Measurements from ENCODE around the gene ITGB4.

The ITGB4 gene

DNA sequence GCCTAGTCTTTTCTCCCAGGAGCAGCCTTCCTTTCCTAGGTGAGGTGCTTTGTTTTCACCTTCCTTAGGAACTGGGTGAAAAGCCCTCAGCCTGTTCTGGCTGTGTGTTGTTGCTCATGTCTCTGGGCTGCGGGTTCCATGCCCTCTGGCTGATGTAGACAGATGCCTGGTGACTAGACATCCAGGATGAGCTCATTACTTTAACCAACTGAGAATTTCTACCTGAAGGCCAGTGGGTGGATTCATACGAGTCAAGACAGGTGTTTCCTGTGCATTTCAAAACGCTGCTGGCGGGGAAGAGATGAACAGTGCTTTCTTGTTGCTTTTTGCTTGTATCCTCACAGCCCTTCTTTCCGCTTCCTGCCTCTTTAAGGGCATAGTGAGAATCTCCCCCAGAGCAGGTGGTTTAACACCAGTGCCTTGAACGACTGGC, 31.8 kb upstream of the ITGB4 start:
- Histone ChIP-seq H3K9ac (ENCODE audit: low read length) (no peak overlapping the region), H3K27me3 (ENCODE audit: control insufficient read depth, insufficient read depth, low read length) (no peaks in the 10 kb centered on the region), H3K4me1 (ENCODE audit: control insufficient read depth, insufficient read depth, low read length) (peaks cover 25% of the 10 kb centered on the region), H3K36me3 (ENCODE audit: control insufficient read depth, insufficient read depth, low read length) (peaks cover 7% of the 10 kb centered on the region), H3K27ac (ENCODE audit: low read depth, low read length) (no peak overlapping the region), H3K4me3 (ENCODE audit: low read length) (no peak overlapping the region)

DNA sequence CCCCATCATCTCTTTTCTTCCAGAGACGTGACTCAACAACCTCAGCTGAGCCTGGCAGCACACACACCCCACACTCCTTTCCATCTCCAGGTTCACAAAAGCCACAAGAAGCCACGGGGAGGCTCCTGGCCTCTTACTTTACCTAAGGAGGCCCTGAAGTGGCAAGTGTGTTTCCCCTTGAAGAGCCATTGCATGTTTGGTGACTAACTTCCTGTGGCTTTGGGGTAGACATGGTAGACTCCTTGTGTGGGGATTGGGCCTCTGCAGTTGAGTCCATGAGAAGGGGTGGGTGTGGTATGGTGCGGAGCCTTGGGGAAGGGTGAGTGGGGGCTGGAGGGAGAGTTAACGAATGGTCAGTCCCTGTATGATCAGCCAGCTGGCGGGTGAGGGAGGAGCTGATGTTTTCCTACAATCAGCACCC, 29.9 kb upstream of the ITGB4 start:
- Histone ChIP-seq H3K9ac (ENCODE audit: low read length) (no peak overlapping the region), H3K4me3 (ENCODE audit: low read length) (no peak overlapping the region), H3K4me1 (ENCODE audit: control insufficient read depth, insufficient read depth, low read length) (peaks cover 26% of the 10 kb centered on the region), H3K36me3 (ENCODE audit: control insufficient read depth, insufficient read depth, low read length) (peaks cover 10% of the 10 kb centered on the region), H3K27me3 (ENCODE audit: control insufficient read depth, insufficient read depth, low read length) (no peaks in the 10 kb centered on the region), H3K27ac (ENCODE audit: low read depth, low read length) (peak overlapping the region; percentile 28)

DNA sequence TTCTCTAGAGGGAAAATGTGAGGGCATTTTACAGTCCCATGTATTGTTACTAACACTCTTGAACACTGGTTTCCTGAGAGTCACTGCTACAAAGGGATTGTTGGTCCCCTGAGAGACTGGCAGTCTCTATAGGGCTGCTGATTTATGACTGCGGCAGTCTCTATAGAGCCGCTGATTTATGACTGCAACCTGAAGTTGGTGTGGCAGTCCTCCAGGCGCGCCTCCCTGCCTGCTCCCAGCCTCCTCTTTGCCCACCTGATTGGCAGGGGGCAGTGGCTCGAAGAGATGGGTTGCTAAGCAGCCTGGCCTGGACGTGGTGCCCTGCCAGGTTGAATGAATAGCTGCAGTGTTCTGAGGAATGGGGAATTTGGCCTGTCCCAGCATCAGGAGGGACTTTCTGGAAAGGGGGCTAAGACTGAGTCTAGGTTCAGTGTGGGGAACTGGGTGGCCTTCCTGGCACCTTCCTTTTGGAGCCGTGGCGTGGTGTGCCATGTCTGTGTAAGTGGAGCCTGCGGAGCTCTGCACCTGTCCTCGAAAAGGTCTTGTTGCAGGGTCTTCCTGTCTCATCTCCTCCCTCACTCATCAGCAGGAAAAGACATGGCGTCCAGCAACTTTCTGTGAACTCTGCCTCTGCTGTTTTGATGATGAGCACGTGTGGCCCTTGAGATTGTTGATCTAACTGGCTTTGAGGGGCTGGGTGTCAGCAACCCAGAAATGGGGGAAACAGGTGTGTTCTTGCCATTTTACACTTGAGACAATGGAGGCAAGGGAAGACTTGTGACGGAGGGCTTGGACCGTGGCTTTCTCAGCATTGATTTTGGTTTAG, 29.2 kb upstream of the ITGB4 start:
- no peak overlapping the region for H3K4me3 ChIP-seq (ENCODE audit: low read length)
- H3K27ac ChIP-seq (ENCODE audit: low read depth, low read length), result peak overlapping the region; percentile 77
- H3K36me3 ChIP-seq (ENCODE audit: control insufficient read depth, insufficient read depth, low read length), result peaks cover 10% of the 10 kb centered on the region
- peaks cover 26% of the 10 kb centered on the region for H3K4me1 ChIP-seq (ENCODE audit: control insufficient read depth, insufficient read depth, low read length)
- H3K27me3 ChIP-seq (ENCODE audit: control insufficient read depth, insufficient read depth, low read length), result no peaks in the 10 kb centered on the region
- no peak overlapping the region for H3K9ac ChIP-seq (ENCODE audit: low read length)

DNA sequence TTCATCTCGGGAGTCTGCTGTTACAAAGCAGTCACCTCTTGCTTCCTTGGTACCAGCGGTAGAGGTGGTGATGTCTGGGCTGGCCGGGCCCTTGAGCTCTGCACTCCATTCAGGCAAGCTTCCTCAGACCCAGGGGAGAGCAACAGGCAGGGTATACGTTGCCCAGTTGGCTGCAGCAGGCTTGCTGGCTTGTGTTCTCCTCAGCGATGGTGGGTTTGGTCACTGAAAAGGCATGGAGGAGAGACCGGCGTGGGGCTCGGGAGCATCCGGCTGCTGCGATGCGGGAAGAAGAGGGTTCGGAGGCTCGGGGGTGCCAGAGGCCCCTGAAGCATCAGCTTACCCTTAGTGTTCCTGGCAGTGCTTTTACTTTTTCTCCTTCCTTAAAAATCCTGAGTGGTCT, 28.3 kb upstream of the ITGB4 start:
- H3K4me3 ChIP-seq (ENCODE audit: low read length), result no peak overlapping the region
- H3K4me1 ChIP-seq (ENCODE audit: control insufficient read depth, insufficient read depth, low read length), result peaks cover 26% of the 10 kb centered on the region

DNA sequence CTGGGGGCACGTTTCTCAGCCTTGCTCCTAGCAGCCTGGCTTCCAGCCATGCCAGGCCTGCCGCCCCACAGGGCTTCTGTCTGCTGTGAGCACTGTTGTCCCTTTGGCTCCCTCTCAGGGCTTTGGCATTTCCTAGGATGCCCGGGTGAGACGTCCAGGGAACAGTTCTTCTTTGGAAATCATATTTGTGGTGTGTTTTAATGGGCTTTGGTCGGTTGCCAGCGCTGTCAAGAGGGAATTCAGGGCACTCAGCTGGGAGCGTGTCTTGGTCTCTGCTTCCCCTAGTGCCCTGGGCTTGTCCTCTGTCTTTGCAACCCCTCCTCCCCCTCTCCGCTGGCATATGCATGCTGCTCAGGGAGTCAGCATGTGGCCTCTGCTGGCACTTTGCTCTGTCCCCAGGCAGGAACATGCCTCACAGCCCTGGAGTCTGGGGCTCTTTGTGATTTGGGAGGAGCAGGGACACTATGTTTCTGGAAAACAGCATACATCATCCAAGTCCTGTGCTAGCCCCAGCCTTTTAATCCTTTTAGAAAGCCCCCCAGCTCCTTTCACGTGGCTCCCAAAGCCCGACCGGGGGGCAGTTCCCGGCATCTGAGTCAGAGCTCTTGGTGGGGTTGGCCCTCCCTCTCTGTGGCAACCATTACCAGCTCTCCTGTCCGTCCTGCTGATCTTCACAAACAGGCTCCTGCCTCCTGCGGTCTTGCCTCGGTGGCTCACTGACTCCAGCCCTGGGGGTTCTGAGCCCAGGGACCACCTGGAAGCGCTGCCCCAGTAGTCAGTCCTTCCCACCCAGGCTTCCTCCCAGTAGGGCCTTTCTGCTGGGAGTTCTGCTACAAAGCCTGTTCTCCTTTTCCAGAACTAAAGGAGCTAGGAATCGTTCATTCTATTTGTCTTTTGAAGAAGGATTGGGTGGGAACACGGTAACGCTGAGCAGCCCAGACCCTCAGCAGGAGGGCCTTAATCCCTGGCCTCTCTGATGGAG, 27.5 kb upstream of the ITGB4 start:
- Histone ChIP-seq H3K27ac (ENCODE audit: low read depth, low read length) (peak overlapping the region; percentile 77), H3K9ac (ENCODE audit: low read length) (peak overlapping the region; percentile 26), H3K27me3 (ENCODE audit: control insufficient read depth, insufficient read depth, low read length) (no peaks in the 10 kb centered on the region), H3K4me1 (ENCODE audit: control insufficient read depth, insufficient read depth, low read length) (peaks cover 26% of the 10 kb centered on the region), H3K36me3 (ENCODE audit: control insufficient read depth, insufficient read depth, low read length) (peaks cover 8% of the 10 kb centered on the region), H3K4me3 (ENCODE audit: low read length) (no peak overlapping the region)

More for the DNA sequence above, 28.3 kb upstream of the ITGB4 start:
- Histone ChIP-seq H3K27ac (ENCODE audit: low read depth, low read length) (peak overlapping the region; percentile 77), H3K9ac (ENCODE audit: low read length) (no peak overlapping the region), H3K27me3 (ENCODE audit: control insufficient read depth, insufficient read depth, low read length) (no peaks in the 10 kb centered on the region), H3K36me3 (ENCODE audit: control insufficient read depth, insufficient read depth, low read length) (peaks cover 9% of the 10 kb centered on the region)

DNA sequence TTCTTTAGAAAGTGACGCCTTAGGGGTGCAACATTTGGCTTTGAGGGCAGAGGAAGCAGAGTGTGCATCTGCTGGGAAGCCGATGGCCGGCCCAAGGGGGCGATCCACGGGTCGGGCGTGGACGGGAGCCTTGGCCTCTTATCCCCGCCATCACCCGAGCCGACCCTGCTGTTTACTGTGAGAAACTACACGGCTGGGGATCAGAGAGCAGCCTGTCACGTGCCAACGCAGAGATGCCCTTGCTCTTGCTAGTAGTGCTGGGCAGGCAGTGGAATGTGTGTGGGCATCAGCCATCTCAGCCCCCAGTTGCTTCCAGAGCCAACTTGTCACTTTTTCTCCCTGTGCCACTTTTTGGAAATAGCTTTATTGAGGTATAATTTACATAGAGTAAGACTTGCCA, 26.7 kb upstream of the ITGB4 start:
- H3K4me1 ChIP-seq (ENCODE audit: control insufficient read depth, insufficient read depth, low read length), result peaks cover 28% of the 10 kb centered on the region
- no peak overlapping the region for H3K9ac ChIP-seq (ENCODE audit: low read length)
- H3K36me3 ChIP-seq (ENCODE audit: control insufficient read depth, insufficient read depth, low read length), result peaks cover 8% of the 10 kb centered on the region
- peak overlapping the region; percentile 77 for H3K27ac ChIP-seq (ENCODE audit: low read depth, low read length)
- H3K27me3 ChIP-seq (ENCODE audit: control insufficient read depth, insufficient read depth, low read length), result no peaks in the 10 kb centered on the region
- H3K4me3 ChIP-seq (ENCODE audit: low read length), result no peak overlapping the region

DNA sequence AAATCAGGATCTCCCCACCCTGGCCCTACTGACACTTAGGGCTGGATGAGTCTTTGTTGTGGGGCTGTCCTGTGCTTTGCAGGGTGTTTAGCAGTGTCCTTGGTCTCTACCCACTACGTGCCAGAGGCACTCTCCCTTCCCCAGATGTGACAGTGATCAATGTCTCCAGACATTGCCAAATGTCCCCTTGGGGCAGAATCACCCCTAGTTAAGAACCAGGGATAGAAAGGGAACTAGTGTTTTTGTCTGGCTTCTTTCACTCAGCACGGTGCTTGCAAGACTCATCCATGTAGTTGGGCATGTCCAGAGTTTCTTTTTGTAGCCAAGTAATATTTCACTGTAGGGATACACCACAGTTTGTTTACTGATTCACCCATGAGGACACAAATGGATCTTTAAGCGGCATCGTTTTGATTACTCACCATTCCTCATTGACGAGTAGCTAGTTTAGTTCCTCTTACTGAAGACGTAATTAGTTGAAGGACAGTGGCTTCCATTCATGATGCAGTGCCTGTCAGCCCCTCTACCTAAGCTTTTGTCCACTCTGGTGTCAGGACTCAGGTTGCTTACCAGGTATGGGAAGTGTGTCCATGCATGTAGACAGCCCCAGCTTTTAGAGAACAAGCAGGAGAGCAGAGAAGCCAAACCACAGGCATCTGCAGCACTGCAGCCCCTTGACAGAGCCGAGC, 26.0 kb upstream of the ITGB4 start:
- Histone ChIP-seq H3K27me3 (ENCODE audit: control insufficient read depth, insufficient read depth, low read length) (no peaks in the 10 kb centered on the region), H3K9ac (ENCODE audit: low read length) (no peak overlapping the region), H3K36me3 (ENCODE audit: control insufficient read depth, insufficient read depth, low read length) (peaks cover 9% of the 10 kb centered on the region), H3K27ac (ENCODE audit: low read depth, low read length) (peak overlapping the region; percentile 77), H3K4me1 (ENCODE audit: control insufficient read depth, insufficient read depth, low read length) (peaks cover 35% of the 10 kb centered on the region), H3K4me3 (ENCODE audit: low read length) (no peak overlapping the region)

DNA sequence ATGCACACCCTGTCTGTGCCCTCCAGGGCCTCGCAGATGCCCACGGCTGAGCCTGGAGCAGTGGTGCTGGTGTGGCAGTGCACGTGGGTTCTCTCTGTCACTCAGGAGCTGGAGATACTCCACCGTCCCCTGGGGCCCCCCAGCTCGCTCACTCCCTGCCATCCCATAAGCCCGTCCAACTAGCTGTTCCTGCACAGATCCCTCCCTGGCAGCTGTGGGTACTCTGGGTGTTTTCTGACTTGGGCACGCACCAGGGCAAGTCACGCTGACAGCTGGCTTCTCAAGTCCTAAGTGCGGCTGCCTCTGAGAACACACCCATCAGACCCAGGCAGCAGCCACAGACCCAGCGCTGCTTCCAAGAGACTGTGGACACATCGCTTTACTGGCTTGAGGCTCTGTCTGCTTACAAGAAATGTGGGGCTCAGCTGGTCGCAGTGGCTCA, 25.4 kb upstream of the ITGB4 start:
- Histone ChIP-seq H3K27me3 (ENCODE audit: control insufficient read depth, insufficient read depth, low read length) (no peaks in the 10 kb centered on the region), H3K36me3 (ENCODE audit: control insufficient read depth, insufficient read depth, low read length) (peaks cover 15% of the 10 kb centered on the region), H3K27ac (ENCODE audit: low read depth, low read length) (peak overlapping the region; percentile 77), H3K4me3 (ENCODE audit: low read length) (no peak overlapping the region), H3K9ac (ENCODE audit: low read length) (no peak overlapping the region), H3K4me1 (ENCODE audit: control insufficient read depth, insufficient read depth, low read length) (peaks cover 36% of the 10 kb centered on the region)

DNA sequence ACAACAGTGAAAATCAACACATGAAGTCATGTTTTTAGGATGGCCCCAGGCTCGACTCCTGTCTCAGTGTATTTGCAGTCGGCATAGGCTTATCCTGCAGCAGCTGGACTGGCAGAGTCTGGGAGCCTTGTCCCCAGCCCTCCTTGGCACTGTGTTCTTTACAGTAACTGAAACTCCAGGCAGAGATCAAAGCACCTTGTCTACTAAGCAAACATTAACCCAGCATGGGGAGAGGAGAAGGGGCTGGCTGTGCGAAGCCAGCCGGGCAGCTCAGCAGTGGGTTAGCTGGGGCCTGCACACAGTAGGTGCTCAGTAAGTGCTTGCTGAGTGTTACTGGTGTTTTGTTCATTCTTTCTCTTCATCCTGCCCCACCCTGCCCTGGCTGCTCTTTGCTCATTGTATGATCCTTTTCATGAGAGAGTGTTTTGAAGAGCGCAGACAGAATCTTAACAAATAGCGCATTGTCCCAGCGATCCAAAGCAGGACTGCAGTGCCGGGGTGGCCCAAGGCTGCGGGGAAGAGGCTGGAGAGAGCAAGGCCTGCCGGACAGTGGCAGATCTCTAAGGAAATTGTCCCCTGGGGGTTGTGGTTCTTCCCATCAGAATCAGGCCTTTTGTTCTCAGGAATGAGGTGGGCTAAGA, 23.5 kb upstream of the ITGB4 start:
- H3K27me3 ChIP-seq (ENCODE audit: control insufficient read depth, insufficient read depth, low read length), result no peaks in the 10 kb centered on the region
- no peak overlapping the region for H3K4me3 ChIP-seq (ENCODE audit: low read length)
- H3K27ac ChIP-seq (ENCODE audit: low read depth, low read length), result peak overlapping the region; percentile 39
- H3K4me1 ChIP-seq (ENCODE audit: control insufficient read depth, insufficient read depth, low read length), result peaks cover 28% of the 10 kb centered on the region
- H3K9ac ChIP-seq (ENCODE audit: low read length), result peak overlapping the region; percentile 3
- peaks cover 21% of the 10 kb centered on the region for H3K36me3 ChIP-seq (ENCODE audit: control insufficient read depth, insufficient read depth, low read length)

DNA sequence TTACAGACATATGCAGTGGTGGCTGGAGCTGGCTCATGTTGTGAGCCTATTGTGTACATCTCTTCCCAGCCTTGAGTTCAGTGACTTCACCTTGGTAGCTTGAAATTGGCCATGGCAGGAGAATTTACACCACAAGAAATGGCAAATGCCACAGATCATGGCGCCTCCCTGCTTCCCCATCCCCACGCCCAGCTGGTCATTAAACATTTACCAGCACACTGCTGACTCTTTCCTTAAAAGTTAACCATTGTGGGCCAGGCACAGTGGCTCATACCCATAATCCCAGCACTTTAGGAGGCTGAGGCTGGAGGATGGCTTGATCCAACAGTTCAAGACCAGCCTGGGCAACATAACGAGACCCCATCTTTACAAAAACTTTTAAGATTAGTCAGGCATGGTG, 22.6 kb upstream of the ITGB4 start:
- H3K36me3 ChIP-seq (ENCODE audit: control insufficient read depth, insufficient read depth, low read length), result peaks cover 26% of the 10 kb centered on the region
- peak overlapping the region; percentile 39 for H3K27ac ChIP-seq (ENCODE audit: low read depth, low read length)
- no peak overlapping the region for H3K4me3 ChIP-seq (ENCODE audit: low read length)
- no peak overlapping the region for H3K9ac ChIP-seq (ENCODE audit: low read length)
- H3K27me3 ChIP-seq (ENCODE audit: control insufficient read depth, insufficient read depth, low read length), result no peaks in the 10 kb centered on the region
- H3K4me1 ChIP-seq (ENCODE audit: control insufficient read depth, insufficient read depth, low read length), result peaks cover 19% of the 10 kb centered on the region

DNA sequence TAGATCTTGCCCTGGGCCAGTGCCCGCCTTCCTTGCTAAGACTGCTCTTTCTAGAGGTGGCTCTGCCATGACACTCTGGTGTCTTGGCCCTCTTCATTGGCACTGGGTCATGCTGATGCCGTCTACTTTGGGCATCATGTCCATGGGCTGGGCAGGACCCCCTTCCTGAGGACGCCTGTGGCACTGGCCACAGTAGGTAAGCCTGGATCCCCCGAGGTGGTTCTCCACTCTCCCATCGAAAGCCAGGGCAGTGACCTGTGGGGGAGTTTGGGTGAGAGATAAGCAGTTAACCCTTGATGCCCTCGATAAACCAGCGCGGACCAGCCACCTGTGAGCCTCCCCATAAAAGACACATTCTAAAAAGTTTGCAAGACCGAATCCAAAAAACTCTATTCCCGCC, 20.0 kb upstream of the ITGB4 start:
- Histone ChIP-seq H3K4me1 (ENCODE audit: control insufficient read depth, insufficient read depth, low read length) (peaks cover 10% of the 10 kb centered on the region), H3K36me3 (ENCODE audit: control insufficient read depth, insufficient read depth, low read length) (peaks cover 43% of the 10 kb centered on the region), H3K4me3 (ENCODE audit: low read length) (no peak overlapping the region), H3K9ac (ENCODE audit: low read length) (no peak overlapping the region), H3K27ac (ENCODE audit: low read depth, low read length) (peak overlapping the region; percentile 50), H3K27me3 (ENCODE audit: control insufficient read depth, insufficient read depth, low read length) (no peaks in the 10 kb centered on the region)

Measured in rectal smooth muscle tissue (tissue), 1 donor.